Measurements from ENCODE around the gene EYA3.

The EYA3 gene

DNA sequence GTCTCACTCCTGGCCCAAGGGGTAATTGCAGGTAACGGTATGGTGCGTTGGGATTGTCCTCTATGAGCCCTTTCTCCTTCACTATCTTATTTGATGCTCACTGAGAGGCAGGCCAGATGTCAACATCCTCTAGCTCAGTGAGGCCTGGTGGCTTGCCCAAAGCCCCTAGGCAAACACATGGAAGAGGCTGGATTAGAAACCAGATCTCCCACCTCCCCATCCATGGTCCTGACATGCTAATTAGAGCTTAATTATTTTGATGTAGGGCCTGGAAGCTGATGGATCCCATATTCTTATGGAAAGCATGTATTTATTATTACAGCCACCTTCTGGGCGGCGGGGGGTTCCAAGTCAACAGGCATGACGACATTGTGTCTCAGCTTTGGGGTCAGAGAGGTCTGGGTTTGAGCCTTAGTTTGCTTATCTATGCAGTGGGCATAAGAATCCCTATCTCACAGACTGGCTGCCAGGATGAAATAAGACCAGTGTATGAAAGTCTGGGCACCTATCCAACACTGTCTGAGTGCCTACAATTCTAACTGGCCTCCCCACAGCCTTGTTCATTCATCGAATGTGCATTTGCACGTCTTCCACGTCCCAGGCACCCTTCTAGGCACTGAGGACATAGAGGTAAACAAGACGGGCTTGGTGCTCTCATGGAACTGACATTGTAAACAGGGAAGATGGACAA lies 147.4 kb downstream of the EYA3 start:
- DNase-seq (ENCODE audit: low read depth, low spot score): no peak

- DNase-seq (ENCODE audit: low read depth, low spot score): peak; percentile 14
Measured at GRCh38 chr1:27940297-27940696, 148.1 kb downstream of the EYA3 start.

- no peak for DNase-seq (ENCODE audit: low read depth, low spot score)
Measured at GRCh38 chr1:27938488-27938887, 149.9 kb downstream of the EYA3 start.

- DNase-seq (ENCODE audit: low read depth, low spot score): no peak
Measured at GRCh38 chr1:27937524-27937836, 150.9 kb downstream of the EYA3 start.

DNA sequence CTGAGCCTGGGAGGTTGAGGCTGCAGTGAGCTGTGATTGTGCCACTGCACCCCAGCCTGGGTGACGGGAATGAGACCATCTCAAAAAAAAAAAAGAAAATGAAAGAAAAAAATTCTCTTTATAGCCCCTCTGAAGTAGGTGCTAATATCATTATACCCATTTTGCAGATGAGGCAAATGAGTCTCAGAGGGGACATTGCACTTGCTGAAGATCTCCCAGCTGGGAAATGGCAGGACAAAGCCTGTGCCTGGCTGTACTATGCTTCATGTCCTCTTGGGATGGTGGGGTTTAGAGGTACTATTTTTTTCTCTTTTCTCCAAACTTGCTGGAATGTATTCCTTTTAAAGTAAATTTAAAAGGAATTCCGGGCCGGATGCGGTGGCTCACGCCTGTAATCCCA lies 152.0 kb downstream of the EYA3 start:
- no peak for DNase-seq (ENCODE audit: low read depth, low spot score)

DNA sequence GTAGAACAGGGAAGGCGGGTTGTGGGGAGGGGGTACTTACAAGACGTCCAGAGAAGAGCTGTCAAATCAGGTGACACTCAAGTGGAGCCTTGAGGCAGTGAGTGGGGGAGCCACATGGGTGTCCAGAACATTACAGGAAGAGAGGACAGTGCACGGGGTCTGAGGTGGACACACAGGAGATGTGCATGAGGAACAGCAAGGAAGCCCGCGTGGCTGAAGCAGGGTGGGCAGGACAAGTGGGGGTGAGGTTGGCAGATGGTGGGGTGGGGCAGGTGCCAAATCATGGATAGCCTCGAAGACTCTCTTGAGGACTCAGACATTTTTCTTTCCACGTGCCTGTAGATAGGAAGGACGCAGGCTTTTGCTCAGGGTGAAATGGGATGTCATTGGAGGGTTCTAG lies 152.7 kb downstream of the EYA3 start:
- DNase-seq (ENCODE audit: low read depth, low spot score): no peak

DNA sequence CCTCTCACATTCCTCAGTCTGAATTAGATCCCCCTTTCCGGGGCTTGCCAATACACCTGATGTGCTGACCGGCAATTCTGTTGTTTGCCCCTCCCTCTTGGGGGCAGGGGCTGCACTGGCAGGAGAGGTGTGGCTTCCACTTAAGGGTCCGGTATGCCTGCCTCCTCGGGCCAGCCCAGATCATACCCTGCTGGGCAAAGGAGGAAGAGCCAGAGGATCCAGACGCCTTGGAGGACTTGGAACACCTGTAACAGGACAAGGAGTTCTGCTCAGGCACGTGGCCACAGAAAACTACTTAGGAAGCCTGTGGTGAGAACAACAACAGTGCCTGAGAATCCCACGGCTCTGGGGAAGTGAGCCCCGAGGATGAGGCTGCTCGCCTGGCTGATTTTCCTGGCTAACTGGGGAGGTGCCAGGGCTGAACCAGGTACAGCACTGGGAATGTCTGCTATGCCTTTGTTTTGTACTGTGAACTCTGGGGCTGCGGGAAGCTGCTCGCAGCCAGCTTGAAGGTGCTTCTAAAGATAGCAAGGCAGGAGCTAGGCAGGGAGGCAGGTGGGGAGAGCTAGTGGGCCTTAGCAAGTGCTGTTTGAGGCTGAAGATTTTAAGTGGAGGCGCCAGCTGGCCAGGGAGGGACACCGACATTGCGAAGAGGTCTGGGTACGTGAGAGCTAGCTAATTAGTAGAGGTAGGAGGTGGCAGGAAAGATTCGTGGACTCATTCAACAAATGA lies 153.4 kb downstream of the EYA3 start, which contains the start of gene SMPDL3B:
Gene SMPDL3B (plus strand): TSS at position 183 of the 732 bp plus-strand sequence. CDS start 184 bp downstream, at position 367.
- peak; percentile 50 for DNase-seq (ENCODE audit: low read depth, low spot score)

DNA sequence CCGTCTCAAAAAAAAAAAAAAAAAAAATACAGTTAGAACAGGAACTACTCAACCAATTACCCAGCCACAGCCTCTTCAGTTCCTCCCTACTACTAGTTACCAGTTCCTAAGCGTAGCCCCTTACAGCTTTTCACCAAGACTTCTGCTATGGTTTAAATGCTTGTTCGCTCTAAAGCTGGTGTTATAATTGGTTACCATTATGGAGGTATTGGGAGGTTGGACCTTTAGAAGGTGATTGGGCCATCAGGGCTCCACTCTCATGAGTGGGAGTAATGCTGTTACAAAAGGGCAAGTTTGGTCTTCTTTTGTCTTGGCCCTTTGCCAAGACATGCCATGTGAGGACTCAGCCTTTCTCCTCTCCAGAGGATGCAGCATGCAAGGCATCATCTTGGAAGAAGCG lies 156.7 kb downstream of the EYA3 start:
- DNase-seq (ENCODE audit: low read depth, low spot score): no peak

- no peak for DNase-seq (ENCODE audit: low read depth, low spot score)
Measured at GRCh38 chr1:27931184-27931583, 157.2 kb downstream of the EYA3 start.

DNA sequence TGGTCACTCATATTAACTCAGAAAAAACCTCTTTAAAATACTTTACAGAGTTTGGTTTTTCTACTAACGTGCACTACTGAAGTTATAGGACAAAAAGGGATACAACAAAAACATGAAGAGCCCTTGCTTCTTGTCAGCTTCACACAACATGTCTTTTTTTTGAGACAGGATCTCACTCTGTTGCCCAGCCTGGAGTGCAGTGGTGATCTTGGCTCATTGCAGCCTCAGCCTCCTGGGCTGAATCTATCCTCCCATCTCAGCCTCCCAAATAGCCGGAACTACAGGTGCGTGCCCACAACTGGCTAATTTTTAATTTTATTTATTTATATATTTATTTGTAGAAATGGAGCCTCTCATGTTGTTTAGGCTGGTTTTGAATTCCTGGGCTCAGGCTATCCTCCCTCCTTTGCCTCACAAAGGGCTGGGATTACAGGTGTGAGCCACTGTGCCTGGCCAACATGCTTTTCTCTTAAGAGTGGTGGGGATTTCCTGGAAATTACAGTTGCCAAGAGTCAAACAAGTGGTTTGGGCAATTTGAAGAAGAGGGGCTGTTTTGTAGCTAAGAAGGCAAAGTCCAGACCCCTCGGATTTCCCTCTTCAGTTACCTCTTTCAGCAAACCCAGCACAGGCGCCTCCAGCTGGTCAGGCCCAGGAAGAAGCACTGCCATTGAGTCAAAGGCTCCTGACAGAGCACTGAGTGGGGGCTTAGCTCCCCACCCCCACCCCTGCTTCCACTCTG lies 160.0 kb downstream of the EYA3 start:
- DNase-seq (ENCODE audit: low read depth, low spot score): peak; percentile 24

- no peak for DNase-seq (ENCODE audit: low read depth, low spot score)
Measured at GRCh38 chr1:27922272-27922671, 166.1 kb downstream of the EYA3 start.

Measured in astrocyte of the hippocampus (primary cell).